Posterior cingulate gyrus (tissue), 11 donors: Measurements from ENCODE around the gene GLT1D1.
"Not testable (repeated sequence)": the region's sequence is repeated elsewhere in the genome, so short reads cannot be mapped to it uniquely, and the experiment has no call there.

ENCODE experiments used
- DNase-seq, 10 donors: peaks; one replicate each; pipeline versions ENCODE4 v3.0.0 to v3.0.0-alpha.2; 2020 to 2021; ENCODE audit warnings: mixed read lengths in 3 of 10
- intact Hi-C: fragments of 100-400 bp; cut with DNase I; formaldehyde crosslinking; loops from one replicate; pipeline ENCODE4 v1.15.1; 2023

GLT1D1 gene

GRCh38 chr12:128850400-128850799 is 2.9 kb upstream of the GLT1D1 start:
- intact Hi-C loops = no loop called here
- no peak for DNase-seq

DNA sequence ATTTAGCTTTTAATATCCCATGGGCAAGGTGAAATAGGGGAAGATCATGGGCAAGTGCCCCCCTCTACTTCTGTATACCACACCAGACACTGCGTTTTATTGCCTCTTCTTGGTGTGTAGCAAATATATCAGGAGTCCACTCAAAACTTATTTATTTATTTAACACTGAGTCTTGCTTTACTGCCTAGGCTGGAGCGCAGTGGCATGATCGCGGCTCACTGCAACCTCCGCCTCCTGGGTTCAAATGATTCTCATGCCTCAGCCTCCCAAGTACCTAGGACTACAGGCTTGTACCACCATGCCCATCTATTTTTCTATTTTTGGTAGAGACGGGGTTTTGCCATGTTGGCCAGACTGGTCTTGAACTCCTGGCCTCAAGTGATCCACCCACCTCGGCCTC is 1.8 kb upstream of the GLT1D1 start:
- intact Hi-C loops = not testable (repeated sequence)
- DNase-seq = peak in 1 of 10 donors; percentile 55

GRCh38 chr12:128852026-128852698 is 1.1 kb upstream of the GLT1D1 start:
- DNase-seq = no peak
- intact Hi-C loops = no loop called here

DNA sequence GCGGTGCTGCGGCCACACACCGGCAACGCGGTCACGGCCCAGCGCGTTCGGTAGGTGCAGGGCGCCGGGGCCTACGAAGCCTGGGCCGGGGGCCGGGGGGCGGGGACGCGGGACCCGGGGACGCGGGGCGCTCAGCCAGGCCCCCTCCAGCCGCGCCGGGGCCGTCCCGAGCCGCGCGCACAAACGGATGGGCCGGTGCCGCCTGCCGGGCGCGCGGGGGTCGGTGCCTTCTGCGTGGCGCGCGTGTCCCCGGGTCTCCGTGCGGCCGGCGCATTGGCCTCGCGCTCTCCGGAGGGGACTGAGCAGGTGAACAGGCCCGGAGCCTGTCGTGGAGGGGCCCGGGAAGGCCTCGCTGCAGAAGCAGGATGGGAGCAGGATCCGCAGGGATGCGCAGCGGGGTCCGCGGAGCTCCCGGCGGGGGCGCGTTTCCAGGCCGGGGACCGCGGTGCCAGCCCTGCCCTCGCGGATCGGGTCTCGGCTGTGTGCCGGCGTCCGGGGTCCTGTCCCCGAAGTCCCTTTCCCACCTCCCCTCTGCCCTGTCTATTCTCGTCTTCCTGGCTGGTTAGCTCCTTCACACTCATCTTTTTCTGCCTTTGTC is 421 bp downstream of the GLT1D1 start:
- peak in 4 of 10 donors; percentile 21 to 88 (median 53) for DNase-seq
- intact Hi-C loops = no loop called here

- intact Hi-C loops = no loop called here
- DNase-seq = no peak
These were observed 2.9 kb downstream of the GLT1D1 start for GRCh38 chr12:128856035-128856790.

DNA sequence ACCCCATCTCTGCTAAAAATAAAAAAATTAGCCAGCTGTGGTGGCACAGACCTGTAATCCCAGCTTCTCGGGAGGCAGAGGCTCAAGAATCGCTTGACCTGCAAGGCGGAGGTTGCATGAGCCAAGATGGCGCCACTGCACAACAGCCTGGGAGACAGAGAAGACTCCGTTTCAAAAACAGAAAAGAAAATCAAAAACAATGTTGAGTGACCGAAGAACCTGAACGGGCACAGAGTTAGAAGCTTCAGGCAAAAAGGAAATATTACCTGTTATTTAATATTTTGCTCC is 3.5 kb downstream of the GLT1D1 start:
- intact Hi-C loops = no loop called here
- DNase-seq = no peak

DNA sequence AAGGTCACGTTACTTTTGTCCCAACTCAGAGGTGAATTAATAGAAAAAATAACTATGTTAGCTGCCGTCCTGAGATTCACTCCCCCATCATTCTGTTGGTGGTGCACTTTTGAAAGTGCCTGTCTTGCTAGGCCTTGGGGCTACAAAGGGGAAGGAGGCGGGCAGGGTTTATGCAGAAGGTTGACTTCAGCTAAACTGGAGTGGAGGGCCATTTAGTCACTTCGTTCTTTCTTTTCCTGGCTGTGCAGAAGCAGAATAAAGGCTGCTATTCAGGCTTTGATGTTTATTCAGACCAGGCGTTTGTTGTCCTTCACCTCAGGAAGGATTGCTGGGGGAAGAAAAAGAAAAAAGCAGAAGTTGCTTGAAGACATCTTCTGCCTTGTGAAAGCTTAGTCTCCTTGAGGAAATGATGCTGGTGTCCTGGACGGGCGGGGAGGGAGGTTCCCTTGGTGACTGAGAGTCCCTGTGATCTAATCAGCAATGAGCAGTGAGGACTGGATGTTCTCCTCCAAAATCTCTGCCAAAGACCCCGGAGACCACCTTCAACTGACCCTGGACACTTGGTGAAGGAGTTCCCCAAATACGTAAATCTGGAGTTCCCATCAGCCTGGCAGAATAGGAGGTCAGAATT is 4.0 kb downstream of the GLT1D1 start:
- intact Hi-C loops = no loop called here
- no peak for DNase-seq

DNA sequence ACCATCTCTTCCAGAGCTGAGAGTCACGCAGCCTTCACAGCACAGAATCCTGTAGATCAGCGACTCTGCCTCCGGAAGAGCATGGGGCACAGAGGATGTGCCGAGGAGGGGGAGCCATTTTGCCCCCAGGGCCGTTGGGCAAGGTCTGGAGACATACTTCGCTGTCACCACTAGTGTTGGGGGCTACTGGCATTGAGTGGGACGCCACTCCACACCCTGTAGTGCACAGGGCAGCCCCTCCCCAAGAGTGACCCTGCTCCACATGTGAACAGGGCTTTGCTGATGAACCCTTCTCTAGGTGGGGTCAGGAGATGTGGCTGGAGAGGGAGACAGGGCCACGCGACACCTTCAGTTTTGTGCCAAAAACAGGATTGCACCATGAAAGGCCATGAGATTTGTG is 6.0 kb downstream of the GLT1D1 start:
- intact Hi-C loops = no loop called here
- peak in 1 of 10 donors; percentile 42 for DNase-seq

DNA sequence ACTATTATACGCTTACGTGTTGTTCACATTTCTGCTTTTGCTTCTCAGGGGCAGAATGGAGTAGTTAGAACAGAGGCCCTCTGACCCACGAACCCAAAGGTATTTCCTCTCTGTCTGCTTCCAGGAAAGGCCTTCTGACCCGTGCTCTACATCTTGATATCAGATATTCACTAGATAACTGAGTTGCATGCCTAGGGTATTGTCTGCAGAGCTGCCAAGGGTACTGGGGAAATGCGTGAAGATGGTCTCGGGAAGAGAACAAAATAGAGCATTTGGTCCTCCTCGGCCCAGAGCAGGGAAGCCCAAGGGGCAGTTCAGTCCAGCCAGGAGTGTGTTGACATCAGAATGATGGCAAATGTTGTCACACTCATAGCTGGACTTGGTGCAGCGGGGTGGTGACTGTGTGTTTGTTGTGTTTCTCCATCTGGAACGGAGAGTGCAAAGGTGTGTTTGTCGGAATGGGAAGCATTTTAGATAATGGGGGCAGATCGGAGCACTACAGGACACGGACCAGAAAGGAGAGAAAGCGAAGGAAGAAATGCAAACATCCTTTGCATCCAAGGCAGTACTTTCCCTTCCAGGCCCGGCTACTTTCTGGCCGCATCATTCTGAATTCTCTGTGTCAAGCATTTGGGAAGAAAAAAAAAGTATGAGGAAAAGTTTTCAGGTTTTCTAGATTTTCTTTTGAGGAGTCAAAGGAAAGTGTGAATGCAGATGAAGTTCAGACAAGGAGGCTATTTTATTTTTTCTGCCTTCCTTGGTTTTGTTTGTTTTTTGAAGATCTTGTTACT is 8.1 kb downstream of the GLT1D1 start:
- intact Hi-C loops = no loop called here
- DNase-seq = no peak

DNA sequence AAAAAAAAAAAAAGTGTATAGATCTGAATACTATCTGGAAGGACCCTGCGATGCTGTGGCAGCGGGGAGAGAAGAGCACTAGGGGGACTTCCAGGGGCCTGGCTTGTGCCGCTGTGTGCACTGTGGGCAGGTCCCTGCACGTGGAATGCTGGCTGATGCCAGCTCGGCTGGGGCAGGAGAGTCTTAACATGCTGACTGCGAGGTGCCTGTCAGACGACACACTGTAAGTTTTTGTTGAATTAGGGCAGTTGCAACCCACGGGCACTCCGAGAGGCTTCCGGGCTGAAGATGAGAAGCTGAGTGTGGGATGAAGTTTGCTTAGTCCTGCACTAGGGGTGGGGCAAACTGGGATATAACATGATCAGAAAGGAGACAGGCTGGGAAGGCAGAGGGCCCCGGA is 10.7 kb downstream of the GLT1D1 start:
- peak in 1 of 10 donors; percentile 81 for DNase-seq
- intact Hi-C loops = no loop called here

GRCh38 chr12:128864516-128865186 is 11.4 kb downstream of the GLT1D1 start:
- intact Hi-C loops = no loop called here
- peak in 2 of 10 donors; percentile 14 to 19 for DNase-seq

DNA sequence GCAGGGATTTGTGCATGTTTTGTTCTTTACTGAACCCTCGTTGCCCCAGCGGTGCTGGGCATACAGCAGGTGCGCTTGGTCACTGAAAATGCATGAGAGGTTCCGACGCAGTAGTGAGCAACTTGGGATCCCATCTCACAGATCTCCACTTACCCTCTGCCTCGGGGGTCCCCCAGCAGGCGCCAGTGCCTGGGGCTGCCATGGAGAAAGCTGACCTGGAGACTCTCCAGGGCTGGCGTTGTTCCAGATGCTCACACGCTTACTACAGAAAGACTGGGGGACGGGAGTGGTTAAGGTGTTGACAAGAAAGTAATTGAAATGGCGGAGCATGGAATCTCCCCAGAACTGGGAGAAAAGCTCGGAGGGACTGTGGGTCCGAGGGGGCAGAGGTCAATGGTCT is 14.2 kb downstream of the GLT1D1 start:
- intact Hi-C loops = no loop called here
- peak in 1 of 10 donors; percentile 73 for DNase-seq

DNA sequence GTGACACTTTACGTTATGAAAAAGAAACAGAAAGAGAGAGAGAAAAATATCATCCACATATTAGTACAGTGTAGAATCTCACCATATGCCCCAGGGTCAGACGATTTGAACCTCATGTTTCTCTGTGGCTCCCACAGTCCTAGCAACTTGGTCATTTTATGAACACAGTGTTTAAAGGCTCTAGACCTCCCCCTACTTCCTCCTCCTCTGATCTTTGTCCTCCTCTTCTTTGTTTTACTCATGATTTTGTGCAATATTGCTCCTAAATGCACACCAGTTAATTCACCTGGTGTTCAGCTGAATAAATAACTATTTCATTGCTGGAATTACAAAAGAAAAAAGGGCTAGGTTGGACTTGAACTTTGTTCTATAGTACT is 18.2 kb downstream of the GLT1D1 start:
- no peak for DNase-seq
- intact Hi-C loops = no loop called here

DNA sequence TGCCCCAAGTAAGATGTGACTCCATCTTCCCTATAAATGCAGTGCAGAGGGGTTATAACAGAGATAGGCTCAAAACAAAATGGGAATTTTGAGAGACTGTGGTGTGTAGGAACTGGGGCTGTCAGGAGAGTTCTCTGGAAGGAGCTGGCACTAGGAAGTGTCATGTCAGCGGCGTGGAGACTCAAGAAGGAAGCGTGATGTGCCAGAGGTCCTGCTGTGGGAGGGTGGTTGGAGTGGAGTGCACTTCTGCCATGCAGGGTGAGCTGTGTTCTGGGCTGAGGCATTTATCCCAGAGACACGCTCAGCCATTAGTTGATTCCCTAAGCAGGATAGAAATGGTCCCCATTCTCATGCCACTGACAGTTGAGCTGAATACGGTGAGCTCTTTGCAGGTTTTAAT is 19.0 kb downstream of the GLT1D1 start:
- DNase-seq = no peak
- intact Hi-C loops = no loop called here

- intact Hi-C loops = no loop called here
- DNase-seq = no peak
These were observed 23.3 kb downstream of the GLT1D1 start for GRCh38 chr12:128876559-128876958.

GRCh38 chr12:128879898-128880764 is 26.9 kb downstream of the GLT1D1 start:
- DNase-seq = no peak
- intact Hi-C loops = no loop called here

- no peak for DNase-seq
- intact Hi-C loops = no loop called here
These were observed 38.6 kb downstream of the GLT1D1 start for GRCh38 chr12:128891856-128892255.

GRCh38 chr12:128903236-128903635 is 50.0 kb downstream of the GLT1D1 start:
- intact Hi-C loops = no loop called here
- no peak for DNase-seq

DNA sequence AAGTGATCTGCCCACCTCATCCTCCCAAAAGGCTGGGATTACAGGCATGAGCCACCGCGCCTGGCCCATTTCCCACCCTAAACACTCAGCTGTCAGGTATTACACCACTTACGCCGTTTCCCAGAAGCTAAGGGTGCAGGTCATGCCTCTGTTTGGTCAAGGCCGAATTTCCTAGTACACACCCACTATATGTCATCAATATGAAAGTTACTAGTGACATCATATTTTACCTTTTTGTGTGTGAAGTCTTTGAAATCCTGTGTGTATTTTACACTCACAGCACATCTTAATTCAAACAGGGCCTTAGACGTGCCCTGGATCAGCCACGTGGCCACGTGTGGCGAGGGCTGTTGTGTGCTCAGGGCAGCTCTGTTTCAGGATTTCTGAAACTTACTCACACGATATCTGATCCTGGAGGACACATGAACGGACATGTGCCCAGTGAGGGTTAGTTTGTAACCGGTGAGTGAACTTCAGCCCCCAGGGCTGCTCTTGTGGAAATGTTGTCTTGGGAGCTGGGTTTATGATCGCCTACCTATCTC is 51.8 kb downstream of the GLT1D1 start:
- intact Hi-C loops = no loop called here
- no peak for DNase-seq
